K562 (cell line): Measurements from ENCODE around the gene KLK1.

ENCODE experiments used
- CTCF ChIP-seq, 3 experiments: IDR thresholded peaks in 2 of 3; conservative IDR thresholded peaks in 1 of 3; 2 replicates each; pipeline ENCODE4 v1.5.1; 2011 to 2012; ENCODE audit warnings: low read length in 3 of 3, mild to moderate bottlenecking in 3 of 3, control low read depth in 2 of 3, improper control_type of control experiment in 1 of 3, inconsistent platforms in 1 of 3, low read depth in 1 of 3, mixed read lengths in 1 of 3, moderate library complexity in 1 of 3; ENCODE audit not compliant: insufficient read depth in 2 of 3
- POLR2AphosphoS5 ChIP-seq: IDR thresholded peaks from 2 replicates; pipeline ENCODE4 v1.6.1; 2011; ENCODE audit warnings: mild to moderate bottlenecking, low read depth, low read length, moderate library complexity; ENCODE audit not compliant: control insufficient read depth, insufficient read depth

GRCh38 chr19:50794876-50795663 lies 28.5 kb downstream of the KLK1 start:
- TF ChIP-seq CTCF (IDR thresholded peaks at IDR 0.05 in 2 of 3, conservative IDR thresholded peaks at IDR 0.05 in 1 of 3; ENCODE audit: insufficient read depth in 2 of 3, low read depth in 1 of 3, low read length in 3 of 3) (peak; percentile 8 to 41 (median 30); a peak in 3 of 6 replicates), POLR2AphosphoS5 (peak; percentile 37; the same call in 1 of the 2 replicates)
